Cardiac ventricle fibroblast (primary cell): ENCODE measurements around the gene LRCH3. TPM values are rescaled to one million over a fixed set of nuclear protein-coding genes. Genes with fewer than 3 reads are reported as not detected.

ENCODE experiments used
- total RNA-seq: library from RNA; depleted of rRNA; stranded (reverse); fragments of >200 nt; gene quantifications from 2 replicates; pipeline ENCODE4 v1.2.3, GENCODE V29; 2015

LRCH3 gene
- total RNA-seq: 28.6 and 28.7 TPM in 2 replicates

DNA sequence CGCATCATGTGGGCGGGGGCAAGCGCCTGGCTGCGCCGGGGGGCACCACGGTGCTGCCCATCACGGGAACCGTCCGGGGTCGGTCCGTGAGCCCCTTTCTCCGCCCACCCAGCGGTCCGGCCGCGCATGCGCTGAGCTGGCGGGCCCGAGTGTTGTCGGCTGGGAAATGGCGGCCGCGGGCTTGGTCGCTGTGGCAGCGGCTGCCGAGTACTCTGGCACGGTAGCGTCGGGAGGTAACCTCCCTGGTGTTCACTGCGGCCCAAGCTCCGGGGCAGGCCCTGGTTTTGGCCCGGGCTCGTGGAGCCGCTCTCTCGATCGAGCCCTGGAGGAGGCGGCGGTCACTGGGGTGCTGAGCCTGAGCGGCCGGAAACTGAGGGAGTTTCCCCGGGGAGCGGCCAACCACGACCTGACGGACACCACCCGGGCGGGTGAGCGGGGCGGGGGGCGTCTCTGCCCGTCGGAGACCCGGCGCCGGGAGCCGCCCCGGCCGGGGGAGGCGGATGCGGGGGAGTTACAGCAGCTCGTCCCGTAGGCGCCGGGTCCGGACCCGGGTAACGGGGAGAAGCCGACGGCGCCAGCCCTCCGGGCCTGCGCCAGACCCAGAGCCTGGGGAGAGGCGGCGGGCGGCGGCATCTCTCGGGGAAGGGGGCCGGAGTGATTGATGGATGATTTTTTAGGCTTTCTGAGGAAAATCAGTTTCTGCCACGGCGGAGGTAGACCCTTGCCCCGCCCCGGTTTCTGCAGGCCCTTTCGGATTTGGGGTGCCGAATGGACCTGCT is at the start of gene LRCH3:
Gene LRCH3, plus strand, starts transcription at position 142 of the 779 bp plus-strand sequence. Its CDS starts 25 bp downstream, at position 167.

DNA sequence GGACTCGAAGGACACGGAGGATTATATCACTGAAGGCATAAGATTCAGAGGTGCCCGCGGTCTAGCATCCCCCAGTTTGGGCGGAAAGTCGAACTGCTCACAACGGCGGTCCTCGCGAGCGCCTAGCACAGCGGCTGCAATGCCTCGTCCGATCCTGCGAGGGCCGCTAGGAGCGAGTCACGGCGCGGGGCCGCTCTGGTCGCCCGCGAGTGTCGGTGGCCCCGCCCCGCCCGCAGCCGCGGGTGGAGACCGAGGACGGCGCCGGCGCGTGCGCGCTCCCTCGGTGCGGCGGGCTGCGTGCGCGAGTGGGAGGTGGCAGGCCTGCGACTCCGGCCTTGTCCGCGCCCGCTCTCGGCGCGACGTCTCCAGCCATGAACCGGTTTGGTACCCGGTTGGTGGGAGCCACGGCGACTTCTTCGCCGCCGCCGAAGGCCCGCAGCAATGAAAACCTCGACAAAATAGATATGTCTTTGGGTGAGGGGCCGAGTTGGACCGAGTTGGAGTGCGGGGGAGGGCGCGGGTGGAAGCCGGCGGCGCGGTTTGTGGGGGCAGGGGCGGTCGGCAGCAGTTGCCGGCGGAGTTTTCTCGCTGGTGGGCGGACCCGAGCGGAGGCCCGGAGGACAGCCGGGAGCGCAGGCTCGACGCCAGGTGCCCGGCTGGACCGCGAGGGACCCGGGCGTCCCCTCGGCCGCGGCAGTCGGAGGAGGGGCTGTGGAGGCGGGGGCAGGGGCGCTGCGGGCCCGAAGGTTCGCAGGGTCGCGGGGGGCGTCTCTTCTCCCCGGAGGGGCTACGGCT is 41.3 kb upstream of the LRCH3 start, which contains the start of gene FYTTD1:
Gene FYTTD1, plus strand, starts transcription at position 283 of the 795 bp plus-strand sequence. Its CDS starts 89 bp downstream, at position 372.

Other genes starting within 250 kb of the LRCH3 start
- 0.94 and 3.7 TPM in 2 replicates for gene BDH1, start 235.3 kb upstream of the LRCH3 start, total RNA-seq
- gene RUBCN, start 54.4 kb upstream of the LRCH3 start, total RNA-seq: 18.1 and 18.5 TPM in 2 replicates
- 38.3 and 38.7 TPM in 2 replicates for gene FYTTD1, start 41.4 kb upstream of the LRCH3 start, total RNA-seq
- 594 and 762 TPM in 2 replicates for gene RPL35A, start 158.9 kb downstream of the LRCH3 start, total RNA-seq
- 5.1 and 11.3 TPM in 2 replicates for gene LMLN, start 169.0 kb downstream of the LRCH3 start, total RNA-seq